NCI-H1092 treated with DMSO at 0.1 percent for 48 hours (cell line): ENCODE data around the gene AMOTL1.
"Not testable (repeated sequence)": the region's sequence is repeated elsewhere in the genome, so short reads cannot be mapped to it uniquely, and the experiment has no call there.

Experiments
- DNase-seq: peaks from one replicate; lab custom pipeline; 2025; lab: John Stamatoyannopoulos, UW

Gene AMOTL1

DNA sequence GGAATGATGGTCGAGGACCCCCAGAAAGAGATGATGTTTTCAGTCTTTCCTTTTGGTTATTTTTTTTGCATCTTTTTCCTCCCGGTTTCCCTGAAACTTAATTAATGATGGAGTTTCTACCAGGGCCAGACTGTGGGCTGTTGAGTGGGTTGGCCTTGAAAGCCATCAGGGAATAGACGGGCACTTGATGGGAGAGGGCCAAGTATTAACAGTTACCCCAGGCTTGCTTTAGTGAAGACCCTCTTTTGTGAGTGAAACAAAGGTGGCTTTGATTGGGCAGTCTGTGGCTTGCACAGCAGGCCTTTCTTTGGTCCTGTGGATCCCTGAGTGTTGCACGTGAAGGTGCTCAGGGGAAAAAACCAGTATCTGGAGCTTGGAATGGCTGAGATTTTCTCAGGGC lies 56.9 kb downstream of the AMOTL1 start:
- no peak for DNase-seq

DNA sequence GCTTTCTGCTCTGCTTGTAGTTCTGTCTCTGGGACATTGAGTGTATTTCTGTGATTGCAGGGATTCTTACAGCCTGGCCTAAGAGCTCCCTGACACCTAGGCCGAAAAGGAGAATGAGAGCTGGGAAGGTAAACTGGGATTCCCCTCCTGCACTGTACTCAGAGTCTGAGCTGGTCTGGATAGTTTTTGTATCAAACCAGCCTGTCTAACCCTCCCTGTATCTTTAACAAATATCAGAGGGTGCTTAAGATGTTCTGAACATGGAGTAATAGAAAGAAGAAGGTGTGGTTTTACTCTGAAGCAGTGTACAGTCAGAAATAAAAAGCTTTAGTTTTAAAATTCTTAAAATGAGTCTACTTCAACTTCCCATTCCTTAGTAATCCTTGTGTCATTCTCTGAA lies 57.3 kb downstream of the AMOTL1 start:
- no peak for DNase-seq

GRCh38 chr11:94826415-94826814 lies 58.3 kb downstream of the AMOTL1 start:
- DNase-seq: no peak

DNA sequence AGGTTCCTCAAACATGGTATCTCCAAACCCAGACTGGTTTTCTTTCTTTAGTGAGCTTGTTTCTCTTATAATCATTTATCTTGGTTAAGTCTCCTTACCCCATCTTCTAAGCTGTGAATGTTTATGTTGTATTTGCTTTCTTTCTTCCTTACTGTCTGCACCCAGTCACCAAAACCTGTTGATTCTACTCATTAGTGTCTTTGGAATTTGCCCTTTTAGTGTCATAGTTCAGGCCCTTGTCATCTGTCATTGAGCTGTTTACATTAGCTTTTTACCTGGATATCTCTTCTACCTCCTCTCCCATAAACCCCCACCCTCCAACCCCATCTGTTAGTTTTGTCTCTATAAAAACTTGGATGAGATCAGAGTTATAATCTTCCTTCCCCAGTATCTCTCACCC lies 59.9 kb downstream of the AMOTL1 start:
- no peak for DNase-seq

DNA sequence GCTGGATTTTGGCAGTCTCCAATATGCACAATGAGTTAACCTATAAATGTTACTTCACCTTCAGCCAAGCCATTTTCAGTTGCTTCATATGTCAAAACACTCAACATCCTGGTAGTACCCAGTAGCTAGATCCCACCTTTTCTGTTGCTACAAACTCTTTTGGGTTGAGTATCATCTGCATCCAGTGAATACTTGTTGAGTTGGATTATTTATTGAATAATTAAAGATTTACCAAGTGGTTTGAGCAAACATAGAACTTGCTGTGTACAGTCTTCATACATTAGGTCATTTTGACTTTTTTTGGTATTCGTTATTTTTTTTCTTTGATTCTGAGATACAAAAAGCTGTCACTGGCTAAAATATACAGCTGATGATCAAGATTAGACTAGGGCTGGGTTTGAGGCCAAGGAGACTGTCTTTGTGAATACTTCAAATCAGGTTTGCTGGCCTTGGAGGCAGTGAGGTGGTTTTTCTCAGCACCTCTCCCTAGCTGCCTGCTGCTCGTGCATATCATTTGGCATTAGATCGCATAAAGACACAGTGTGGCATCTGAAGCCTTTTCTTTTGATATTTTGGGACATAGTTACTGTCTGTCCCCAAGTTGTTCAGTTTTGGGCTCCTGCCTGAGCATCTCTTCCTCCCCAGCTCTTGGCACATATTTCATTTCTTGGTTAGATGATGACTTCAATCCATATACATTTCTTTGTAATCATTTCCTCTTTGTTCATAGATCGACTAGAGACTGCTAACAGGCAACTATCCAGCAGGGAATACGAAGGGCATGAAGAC lies 62.8 kb downstream of the AMOTL1 start:
- no peak for DNase-seq

GRCh38 chr11:94831529-94831928 lies 63.4 kb downstream of the AMOTL1 start:
- no peak for DNase-seq

GRCh38 chr11:94832604-94833235 lies 64.6 kb downstream of the AMOTL1 start:
- no peak for DNase-seq

DNA sequence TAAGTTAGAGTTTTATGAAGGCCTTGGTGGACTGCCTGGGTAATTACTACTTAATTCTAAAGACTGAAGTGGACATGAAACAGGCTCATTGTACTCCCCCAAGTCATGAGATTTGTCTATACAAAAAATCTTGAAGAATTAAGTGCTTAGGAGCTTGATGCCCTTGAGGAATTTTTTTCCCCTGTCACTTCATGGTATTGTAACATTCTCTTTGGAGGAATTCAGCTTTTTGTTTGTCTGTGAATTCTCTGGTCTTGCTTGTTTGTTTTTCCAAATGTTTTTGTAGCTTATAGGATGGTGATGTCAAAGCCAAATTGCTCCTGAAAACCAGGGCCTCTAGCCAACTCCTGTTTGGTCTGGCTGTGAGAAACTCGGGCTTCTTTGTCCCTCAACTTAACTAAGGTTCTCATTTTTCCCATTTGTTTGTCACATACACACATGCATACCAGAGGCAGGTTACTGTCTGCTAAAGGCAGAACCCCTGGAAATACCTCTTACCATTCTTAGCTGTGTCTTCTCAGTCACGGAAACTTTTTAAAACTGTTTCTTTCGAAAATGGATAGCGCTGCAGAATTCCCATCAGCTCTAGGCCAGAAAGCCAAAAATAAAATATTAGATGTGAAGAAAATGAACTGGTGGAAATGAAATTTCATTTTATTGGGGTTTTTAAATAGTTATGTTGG lies 66.9 kb downstream of the AMOTL1 start:
- no peak for DNase-seq

DNA sequence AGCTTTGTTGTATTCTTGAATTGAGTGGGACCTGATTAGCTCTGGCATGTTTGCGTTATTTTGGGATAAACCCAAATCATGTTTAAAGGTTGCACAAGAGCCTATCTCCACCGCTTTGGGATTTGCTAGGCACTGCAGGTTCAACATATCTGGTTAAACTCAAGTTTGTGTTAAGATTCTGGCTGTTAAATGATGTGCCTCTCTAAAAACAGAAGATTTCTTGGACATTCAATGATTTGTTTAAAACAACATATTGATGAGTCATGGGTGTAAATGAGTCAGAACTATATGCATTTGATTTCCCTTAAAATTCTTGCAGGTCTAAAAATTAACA lies 67.4 kb downstream of the AMOTL1 start:
- DNase-seq: no peak

GRCh38 chr11:94837317-94837716 lies 69.2 kb downstream of the AMOTL1 start:
- no peak for DNase-seq

- peak; percentile 38 for DNase-seq
These were observed 70.0 kb downstream of the AMOTL1 start for GRCh38 chr11:94838027-94838731.

- DNase-seq: no peak
These were observed 72.1 kb downstream of the AMOTL1 start for GRCh38 chr11:94840209-94840608.

GRCh38 chr11:94844031-94844430 lies 75.9 kb downstream of the AMOTL1 start:
- no peak for DNase-seq

DNA sequence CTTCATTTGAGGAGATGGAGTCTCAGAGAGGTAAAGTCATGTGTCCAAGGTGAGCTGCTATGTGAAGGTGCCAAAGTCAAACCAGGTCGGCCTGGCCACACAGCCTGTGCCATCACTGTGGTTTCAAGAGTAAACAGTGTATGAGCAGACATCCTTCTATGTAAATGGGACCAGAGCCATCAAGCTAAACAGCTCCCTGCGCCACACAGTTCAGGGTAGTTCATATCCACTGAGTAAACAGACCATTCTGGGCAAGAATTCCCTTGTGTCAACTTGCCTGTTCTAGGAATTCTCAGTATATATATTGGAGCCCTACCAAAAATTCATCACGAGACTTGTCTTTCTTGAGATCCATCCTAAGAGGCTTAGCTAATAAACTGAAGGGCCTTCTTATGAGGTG lies 77.5 kb downstream of the AMOTL1 start:
- DNase-seq: peak; percentile 32

DNA sequence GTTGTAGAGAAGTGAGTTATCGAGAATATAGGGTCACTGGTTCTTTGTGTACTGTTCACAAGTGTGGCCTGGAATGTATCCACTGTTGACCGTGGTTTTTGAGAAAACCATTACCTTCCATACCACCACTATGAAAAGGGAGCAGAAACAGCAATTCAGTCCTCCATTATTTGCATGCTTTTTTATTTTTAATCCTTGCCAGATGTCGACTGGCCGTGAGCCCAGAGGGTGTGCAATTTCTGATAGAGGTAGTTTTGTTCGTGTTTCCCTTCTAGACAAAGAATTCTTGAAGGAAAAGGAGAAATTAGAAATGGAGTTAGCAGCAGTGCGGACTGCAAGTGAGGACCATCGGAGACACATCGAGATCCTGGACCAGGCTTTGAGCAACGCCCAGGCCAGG lies 81.7 kb downstream of the AMOTL1 start:
- no peak for DNase-seq

GRCh38 chr11:94851864-94852636 lies 83.9 kb downstream of the AMOTL1 start:
- DNase-seq: no peak

GRCh38 chr11:94853288-94853687 lies 85.1 kb downstream of the AMOTL1 start:
- not testable (repeated sequence) for DNase-seq

GRCh38 chr11:94853836-94854235 lies 85.7 kb downstream of the AMOTL1 start:
- DNase-seq: no peak

DNA sequence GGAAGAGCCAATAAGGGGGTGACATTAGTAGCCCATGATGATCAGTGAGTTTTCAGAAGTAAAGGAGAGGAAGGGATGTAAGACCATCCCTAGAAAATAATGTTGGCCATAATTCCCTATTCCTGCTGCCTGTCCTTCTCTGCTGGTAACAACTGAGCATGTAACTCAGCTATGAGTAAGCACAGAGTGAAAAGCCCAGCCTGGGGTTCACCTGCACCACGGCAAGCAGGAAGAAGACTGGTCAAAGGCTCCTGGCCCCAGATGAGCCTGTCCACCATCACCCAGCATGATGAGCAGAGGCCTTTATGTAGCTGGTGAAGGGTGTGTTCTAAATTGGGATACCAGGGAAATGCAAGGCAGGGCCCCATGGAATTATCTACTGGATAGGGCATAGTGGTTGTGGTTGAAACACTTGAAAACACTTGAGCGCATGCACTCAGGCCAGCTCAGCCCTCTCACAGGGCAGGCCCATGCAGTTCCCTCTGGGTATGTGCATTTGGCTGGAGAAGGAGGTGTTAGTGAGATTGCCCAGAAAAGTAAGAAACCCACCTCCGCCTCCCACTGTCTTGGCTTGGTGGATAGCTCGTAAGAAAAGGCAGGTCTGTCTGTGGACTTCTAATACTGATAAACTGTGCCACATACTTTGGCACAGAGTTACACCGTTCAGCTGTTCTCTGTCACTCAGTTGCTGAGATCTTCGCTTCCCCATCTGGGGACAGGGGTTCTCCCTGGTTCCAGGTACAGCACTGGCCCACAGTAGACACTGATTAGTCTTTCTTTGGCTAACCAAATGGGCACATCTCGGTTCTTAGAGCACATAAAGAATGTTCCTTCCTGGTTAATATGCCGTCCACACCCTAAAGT lies 86.8 kb downstream of the AMOTL1 start:
- DNase-seq: no peak

GRCh38 chr11:94855666-94856065 lies 87.5 kb downstream of the AMOTL1 start:
- DNase-seq: no peak

GRCh38 chr11:94856443-94856842 lies 88.3 kb downstream of the AMOTL1 start:
- no peak for DNase-seq
